GM12875 (cell line): ENCODE measurements around the gene STEAP3.
"Not testable (repeated sequence)": the region's sequence is repeated elsewhere in the genome, so short reads cannot be mapped to it uniquely, and the experiment has no call there.

Experiments used
- H3K4me3 ChIP-seq: one replicate; pipeline ENCODE4 v1.5.1; 2011; ENCODE audit warnings: low read depth, low read length, control low read depth
- CTCF ChIP-seq: IDR thresholded peaks from 2 replicates; pipeline ENCODE4 v1.5.1; 2011; ENCODE audit warnings: low read depth, mild to moderate bottlenecking, control low read depth, inconsistent platforms, low read length, moderate library complexity, borderline replicate concordance; ENCODE audit not compliant: insufficient read depth

Gene STEAP3

GRCh38 chr2:119263025-119263424 is 39.4 kb downstream of the STEAP3 start:
- no peak overlapping the region for H3K4me3 ChIP-seq
- TF ChIP-seq CTCF = no peak

GRCh38 chr2:119263656-119264055 is 40.0 kb downstream of the STEAP3 start:
- no peak for TF ChIP-seq CTCF
- no peak overlapping the region for H3K4me3 ChIP-seq

- TF ChIP-seq CTCF = peak; percentile 96
- H3K4me3 ChIP-seq = no peak overlapping the region
These were observed 41.4 kb downstream of the STEAP3 start for GRCh38 chr2:119264781-119265692.

DNA sequence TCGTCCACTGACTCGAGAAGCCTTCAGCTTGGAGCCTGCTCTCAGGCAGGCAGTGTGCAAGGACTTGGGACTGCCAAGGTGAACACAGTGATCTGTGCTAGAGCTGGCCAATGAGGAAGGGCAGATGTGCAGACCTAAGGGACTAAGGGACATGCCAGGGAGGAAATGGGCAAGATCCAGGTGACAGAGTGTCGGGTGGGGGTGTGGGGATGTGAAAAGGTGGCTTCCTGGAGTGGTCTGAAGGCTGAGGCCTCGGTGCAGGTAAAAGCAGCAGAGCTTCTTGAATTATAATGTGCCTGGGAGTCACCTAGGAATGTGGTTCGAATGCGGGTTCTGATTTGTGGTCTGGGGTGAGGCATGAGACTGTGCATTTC is 42.0 kb downstream of the STEAP3 start:
- no peak overlapping the region for H3K4me3 ChIP-seq
- TF ChIP-seq CTCF = no peak

GRCh38 chr2:119266091-119266589 is 42.5 kb downstream of the STEAP3 start:
- no peak for TF ChIP-seq CTCF
- H3K4me3 ChIP-seq = no peak overlapping the region

GRCh38 chr2:119267604-119268003 is 44.0 kb downstream of the STEAP3 start:
- H3K4me3 ChIP-seq = no peak overlapping the region
- no peak for TF ChIP-seq CTCF

GRCh38 chr2:119276864-119277263 is 53.2 kb downstream of the STEAP3 start:
- no peak overlapping the region for H3K4me3 ChIP-seq
- TF ChIP-seq CTCF = no peak

DNA sequence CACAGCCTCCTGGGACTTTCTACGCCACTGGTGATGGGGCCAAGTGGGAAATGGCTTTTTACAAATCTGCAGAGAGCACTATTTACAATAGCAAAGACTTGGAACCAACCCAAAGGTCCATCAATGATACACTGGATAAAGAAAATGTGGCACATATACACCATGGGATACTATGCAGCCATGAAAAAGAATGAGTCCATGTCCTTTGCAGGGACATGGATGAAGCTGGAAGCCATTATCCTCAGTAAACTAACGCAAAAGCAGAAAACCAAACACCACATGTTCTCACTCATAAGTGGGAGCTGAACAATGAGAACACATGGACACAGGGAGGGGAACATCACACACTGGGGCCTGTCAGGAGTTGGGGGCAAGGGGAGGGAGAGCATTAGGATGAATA is 54.8 kb downstream of the STEAP3 start:
- not testable (repeated sequence) for H3K4me3 ChIP-seq
